ENCODE measurements around the gene LZTR1.
A peak's percentile ranks its signal among the peaks of the same experiment; 100 is the strongest.
"Not testable (repeated sequence)": the region's sequence is repeated elsewhere in the genome, so short reads cannot be mapped to it uniquely, and the experiment has no call there.

The LZTR1 gene

DNA sequence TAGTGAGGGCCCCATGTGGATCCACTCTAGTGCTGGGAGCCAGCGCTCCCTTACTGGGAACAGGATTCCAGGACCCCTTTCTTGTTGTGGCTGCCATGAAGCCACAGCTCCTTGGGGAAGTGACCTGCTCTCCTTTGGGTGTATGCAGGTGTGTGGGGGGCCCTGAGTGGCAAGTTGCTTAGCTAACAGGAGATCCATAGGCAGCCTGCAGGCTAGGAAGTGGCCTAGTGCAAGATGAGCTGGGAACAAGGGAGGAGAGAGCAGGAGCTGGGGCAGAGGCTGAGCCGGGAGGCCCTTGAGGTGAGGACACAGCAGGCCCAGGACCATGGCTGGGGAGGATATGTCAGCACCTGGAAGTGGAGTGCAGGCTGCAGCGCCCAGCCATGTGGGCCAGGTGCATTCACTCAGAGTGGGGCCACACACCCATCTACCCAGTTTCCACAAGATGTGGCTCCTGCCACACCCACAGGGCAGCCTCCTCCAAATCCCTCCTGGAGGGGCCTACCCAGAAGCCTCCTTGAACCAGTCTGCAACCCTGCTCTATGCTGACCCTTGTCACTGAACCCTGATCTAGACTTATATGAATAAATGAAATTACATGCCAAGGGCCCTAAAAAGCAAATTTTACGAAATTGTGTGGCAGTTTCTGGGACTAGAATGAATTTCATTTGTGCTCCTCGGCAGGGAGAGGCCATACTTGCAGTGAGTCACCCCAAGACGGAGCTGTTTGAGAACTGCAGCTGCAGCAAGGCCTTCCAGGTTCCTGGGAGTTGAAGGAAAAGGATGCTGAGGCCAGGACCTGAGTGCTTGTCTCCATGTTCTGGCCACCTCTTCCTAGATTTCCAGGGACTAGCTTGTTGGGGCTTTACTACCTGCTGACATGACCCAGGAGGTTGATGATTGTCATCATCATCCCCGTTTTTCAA is 16.6 kb downstream of the LZTR1 start:
- DNase-seq = no peak

DNA sequence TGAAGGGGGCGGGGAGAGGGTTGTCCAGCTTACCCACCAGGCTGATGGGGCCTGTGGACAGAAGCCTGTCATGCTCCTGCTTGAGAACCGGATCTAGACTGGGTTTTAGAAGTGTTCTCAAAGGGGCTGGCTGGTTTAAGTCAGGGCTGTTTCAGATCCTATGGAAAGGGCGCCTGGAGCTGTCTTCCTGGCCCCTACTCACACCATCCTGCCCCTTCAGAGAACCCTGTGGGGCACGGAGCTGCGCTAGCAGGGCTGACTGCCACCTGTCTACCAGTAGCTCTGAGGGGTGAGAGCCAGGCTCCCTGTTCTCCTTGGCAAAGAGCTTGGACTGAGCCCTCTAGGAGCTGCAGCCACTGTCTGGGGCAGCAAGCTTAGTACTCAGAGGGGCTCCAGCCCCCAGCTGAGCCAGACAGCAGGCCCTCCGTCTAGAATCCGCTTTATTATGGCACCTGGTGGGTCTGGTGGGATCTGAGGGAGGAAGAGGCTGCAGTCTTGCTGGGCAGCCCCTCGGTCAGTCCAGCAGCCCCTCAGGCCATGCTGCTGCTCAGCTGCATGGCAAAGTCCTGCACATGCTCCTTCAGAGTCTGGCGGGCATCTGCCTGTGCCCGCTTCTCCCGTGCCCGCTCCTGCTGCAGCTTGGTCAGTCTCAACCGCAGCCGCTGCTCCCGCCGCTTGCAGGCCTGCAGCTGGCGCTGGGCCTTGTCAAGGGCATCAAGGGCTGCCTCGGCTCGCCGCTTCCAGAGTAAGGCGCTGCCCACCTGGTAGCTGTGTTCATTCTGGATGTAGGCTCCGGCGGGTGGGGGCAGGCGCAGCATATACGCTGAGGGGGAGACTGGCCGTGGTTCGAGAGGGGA is 17.5 kb downstream of the LZTR1 start:
- no peak for DNase-seq

DNA sequence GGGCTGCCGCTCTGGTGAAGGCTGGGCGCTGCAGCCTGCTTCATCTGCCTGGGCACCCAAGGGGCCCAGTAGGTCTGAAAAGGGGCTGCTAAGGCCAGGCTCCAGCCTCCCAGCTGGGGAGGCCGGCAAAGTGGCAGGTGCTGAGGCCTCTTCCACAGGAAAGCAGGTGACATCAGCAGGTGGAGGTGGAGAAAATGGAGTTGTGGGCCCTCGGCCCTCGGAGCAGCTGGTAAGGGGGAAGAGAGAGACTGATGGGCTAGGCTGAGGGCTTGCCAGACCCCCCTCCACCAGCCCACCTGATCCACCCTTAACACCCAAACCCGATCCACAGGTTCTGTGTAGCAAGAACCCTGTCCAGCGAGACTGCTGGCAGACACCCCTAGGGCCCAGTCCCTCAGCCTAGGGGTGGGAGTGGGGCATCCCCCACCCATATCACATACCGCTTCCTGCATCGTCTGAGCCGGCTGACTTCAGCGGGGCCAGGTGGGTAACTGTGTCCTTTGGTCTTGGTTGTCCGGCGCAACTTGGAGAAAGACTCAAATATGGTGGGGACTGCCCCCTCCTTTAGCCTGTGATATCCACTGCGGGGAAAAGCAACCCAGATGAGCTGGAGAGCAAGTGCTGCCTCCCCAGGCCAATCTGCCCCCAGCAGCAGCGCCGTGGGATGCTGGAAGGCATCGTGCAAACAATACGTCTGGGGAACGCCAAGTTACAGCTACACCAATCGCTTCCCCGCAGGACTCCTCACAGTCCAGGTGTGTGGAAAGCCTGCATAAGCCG is 18.3 kb downstream of the LZTR1 start:
- no peak for DNase-seq

DNA sequence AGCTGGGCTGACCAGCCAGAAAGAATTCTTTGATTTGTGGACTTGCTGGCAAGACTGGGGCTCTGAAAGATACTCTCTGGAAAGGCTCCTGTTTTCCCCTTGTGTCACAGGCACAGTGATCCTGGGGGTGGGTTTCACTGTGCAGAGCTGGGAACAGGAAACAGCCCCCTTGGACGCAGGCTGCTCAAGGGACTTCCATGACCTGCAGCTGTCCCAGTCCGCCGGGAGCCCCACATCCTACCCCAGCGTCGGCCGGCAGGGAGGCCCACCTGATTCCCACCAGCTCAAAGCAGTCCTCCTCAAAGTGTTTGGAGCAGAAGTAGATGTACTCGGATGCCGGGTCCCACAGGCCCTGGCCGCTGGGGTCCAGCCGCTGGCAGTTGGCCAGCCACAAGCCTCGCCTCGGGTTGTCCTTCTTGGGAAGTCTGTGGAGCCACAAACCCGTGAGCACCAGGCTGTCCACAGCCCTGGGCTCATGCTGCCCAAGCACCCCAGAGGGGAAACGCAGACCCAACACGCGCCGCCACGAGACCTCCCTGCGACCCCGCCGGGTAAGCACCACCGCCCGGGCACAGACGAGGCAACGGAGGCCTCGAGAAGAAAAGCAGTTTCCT is 19.0 kb downstream of the LZTR1 start:
- no peak for DNase-seq

DNA sequence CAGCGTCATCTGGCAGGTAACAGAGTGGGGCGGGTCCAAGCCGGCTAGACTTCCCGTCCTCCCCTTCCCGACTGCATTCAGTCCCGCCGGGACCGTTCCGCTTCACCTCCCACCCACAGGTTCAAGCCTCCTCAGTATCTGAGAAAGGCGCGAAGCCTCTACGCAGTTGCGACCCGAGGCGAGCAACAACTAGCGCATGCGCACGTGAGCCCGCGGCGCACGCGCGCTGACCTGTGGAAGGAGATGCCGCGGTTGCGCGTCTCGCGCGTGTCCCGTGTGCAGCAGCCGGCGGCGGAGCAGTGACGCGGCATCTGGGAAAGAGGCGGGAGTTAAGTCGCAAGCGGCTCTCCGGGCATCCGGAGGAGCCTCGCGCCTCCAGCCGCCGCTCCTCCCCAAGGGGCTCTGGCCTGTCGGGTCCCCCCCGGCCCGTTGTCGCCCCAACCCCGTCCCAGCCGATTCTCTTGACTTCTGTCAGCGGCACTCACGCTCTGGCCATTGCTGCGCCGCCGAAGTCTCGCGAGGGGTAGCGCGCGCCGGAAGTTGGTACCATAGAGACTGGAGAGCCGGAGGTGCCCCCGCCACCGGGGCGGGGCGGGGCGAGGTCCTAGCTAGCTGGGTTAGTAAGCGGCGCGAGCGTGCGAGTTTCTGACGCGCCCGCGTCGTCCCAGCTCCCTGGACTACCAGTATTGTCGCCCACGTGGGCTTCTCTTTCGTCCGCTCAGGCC is 19.7 kb downstream of the LZTR1 start, which contains the start of gene THAP7:
TSS of gene THAP7 (minus strand) at position 518 of the 725 bp plus-strand sequence. CDS start at position 311, 207 bp downstream.
- peak; percentile 91 for DNase-seq

DNA sequence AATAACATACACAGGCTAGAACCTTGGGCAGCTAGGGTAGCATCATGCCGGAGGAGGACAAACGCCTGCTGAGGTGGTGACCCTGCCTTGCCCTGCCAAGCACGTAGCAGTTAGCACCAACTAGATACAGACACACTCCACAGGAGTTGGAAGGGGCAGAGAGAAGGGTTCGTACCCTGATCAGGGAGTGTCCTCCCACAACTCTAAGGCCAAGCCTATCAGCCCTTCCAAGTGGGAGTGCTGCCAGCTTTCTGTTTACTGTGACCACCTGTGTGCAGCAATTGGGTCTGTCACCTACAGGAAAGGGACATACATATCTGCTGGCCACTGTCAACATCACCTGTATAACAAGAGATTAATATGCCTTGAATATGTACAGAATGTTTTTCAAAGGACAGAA is 21.7 kb downstream of the LZTR1 start:
- no peak for DNase-seq

DNA sequence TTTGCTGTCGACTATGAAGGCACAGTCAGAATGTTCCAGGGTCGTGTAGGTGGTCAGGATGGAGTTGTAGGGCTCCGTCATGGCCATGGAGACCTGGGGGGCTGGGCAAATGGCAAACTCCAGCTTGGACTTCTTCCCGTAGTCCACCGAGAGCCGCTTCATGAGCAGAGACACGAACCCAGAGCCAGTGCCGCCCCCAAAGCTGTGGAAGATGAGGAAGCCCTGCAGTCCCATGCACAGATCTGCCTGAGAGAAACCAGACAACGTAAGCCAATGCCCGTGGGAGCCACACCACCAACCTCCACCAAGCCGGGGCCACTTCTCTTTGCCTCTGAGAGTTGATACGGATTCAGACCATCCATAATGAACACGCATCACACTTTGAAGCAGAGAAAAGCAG is 27.1 kb downstream of the LZTR1 start:
- not testable (repeated sequence) for DNase-seq

DNA sequence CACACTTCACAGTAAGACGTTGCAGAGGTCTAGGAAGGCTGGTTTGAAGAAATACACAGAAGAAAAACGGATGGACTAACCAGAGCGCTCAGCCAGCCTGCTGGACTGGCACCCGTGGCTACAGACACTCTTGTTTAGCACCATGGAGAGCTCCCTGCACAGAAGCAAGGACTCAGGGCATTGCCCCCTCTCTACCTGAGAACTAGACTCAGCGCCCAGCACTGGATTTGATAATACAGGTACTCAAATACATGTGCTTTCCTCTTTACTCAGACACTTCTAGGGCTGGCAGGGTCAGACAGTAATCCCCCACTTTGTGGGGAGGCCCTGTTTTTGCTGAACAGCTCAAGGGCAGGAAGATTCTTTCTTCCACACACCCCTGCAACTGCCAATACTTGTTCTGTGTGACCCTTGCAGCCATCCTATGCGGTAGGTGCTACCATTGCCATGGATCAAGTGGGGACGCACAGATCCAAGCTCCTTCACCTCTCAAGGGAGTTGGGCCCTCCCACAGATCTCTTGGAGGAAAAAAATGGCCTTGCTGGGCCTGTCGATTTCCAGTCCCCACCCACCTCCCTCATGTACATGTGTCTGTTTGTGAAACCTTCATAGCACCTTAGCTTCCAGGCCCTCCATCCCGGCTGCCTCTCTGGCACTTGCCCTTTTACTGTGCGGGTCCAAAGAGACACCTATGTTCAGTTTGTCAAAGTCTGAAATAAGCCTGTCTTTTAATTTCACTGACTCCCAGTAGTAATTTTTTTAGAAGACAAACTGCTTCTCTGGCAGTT is 27.7 kb downstream of the LZTR1 start:
- DNase-seq = no peak

DNA sequence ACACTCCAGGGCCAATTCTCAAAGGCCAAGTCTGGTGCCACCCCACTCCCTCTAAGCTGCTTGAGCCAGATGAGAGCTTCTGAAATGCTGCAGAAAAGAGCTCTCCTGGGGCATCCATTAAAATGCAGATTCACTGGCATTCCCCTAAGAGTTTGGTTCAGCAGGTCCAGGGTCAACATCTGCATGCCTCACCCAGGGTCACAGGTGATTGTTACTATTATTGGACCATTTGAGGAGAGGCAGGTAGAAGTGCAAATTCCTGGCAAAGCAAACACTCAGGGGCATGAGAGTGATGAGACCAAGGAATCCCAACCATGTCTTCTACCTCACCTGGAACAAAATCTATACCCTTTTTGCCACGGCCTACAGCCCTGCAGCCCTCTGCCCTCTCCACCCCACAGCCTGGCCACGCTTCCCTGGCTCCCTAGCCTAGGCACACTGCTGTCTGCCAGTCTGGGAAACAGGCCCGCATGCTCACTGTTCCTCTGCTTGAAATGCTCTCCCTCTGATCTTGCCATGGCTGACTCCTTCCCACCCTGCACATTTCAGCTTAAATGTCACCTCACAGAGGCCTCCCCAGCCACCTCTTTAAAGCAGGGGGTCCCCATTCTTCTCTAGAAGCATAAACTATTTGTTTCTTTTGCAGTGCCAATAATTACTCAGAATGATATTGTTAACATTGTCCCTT is 28.5 kb downstream of the LZTR1 start:
- no peak for DNase-seq

DNA sequence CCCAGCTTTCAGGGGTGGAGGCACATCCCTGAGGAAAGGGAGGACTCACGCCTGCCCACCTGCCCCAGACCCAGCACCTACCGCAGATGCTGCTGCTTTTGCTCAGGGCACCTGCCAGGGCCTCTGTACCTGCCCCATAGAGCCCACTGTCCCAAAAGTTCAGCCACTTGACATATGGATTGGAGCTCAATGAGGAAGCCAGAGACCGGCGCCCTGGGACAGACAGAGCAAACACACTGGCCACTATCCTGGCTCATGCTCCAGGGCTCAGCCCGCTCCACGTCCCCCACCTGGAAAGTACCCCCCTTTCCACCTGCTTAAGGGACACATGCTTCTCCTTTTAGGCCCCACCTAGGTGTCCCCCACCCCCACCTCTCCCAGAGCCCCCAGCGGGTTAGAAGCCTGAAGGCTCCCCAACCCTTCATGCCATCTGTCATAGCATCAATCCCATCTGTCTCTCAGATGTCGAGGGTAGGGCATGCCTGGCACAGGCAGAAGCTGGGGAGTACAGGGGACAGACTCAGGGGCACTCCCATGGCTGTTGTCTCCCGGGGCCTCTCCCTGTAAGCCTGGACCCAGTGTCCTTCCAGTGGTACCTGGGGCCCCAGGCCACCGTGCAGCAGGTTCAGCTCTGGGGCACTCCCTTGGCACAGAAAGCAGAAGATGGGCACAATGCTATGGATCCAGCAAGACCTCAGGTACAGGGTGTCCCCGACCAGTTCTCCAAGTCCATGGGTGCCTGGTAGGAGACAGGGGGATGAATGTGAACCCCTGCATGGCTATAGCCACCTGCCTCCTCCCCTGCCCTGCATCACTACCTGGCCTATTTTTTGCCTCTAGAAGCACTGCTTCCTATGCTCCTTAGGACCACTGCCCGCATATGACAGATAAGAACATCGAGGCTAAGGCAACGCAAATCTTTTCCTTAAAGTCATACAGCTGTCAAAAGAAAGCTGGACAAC is 30.6 kb downstream of the LZTR1 start:
- DNase-seq = no peak

DNA sequence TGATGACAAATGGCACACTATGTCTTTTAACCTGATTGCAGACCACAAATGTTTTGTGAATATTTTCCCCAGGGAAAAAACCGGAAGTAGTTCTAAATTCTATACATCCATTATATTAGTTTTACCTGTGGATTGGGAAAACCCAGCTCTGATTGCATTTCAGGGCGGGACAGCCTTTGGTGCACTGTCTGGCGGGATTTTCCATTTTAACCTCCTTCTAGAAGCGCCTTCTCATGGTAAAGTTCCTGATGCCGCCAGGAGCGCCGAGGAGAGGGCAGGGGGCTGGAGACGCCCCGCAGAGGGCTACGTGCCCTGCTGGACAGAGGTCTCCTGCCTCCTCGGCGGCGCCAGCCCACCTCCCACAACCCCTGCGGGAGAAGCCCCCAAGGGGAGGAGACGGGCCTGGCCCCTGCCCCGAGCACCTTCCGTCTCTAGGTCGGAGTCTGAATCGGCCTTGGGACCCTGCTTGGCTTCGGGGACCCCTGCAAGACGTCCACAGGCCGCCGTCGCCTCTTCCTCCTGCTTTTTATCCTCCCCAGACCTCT is 31.6 kb downstream of the LZTR1 start:
- no peak for DNase-seq

DNA sequence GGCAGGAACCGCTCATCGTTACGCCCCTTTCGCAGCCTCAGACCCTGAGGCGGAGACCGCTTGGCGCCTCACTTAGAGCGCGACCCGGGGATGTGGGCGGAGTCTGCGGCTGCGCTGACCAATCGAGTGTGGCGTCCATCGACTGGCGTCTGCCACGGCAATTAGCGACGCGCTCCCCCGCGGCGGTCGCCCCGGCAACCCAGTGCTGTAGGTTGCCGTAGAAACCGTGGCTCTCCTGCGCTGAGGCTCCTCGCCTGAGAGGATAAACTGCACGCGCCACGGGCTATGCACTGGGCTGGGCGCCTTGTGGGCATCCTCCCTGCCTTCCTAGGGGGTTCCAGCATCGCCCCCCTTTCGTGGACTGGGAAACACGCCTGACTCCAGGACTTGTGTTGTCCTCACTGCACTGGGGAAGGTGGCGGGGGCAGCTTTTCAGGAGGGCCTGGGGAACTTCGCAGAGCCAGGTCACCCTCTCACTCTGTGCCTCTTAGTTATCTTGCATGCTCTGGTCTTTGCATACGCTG is 32.2 kb downstream of the LZTR1 start:
- DNase-seq = no peak

DNA sequence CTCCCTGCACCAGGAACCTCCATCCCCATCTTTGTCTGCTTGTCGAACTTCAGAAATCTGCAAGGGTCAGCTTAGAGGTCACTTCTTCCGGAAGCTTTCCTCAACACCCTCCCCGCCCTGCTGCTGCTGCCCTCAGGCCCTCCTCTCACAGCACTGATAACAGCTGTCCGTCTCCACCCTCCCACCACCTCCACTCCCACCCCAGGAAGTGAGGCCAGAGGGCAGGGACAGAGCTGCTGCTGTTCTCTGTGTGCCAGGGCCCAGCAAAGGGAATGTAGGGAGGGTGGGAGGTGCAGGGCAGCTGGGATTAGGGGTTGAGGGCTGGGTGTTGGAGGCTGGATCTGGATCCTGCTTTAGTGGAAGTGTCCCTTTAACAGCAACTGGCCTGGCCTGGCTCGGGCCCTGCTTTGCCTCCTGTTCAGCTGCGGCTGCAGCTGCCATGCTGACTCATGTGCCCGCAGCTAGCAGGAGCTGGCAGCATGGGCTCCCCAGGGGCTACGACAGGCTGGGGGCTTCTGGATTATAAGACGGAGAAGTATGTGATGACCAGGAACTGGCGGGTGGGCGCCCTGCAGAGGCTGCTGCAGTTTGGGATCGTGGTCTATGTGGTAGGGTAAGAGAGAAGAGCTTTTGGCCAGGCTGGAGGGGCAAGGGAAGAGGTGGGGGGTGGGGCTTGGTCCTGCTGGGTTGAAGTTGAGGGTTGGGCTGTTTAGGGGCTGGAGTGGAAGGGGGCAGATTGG is 32.8 kb downstream of the LZTR1 start, which contains the start of gene P2RX6:
TSS of gene P2RX6 (plus strand) at position 440 of the 740 bp plus-strand sequence. CDS start at position 450, 10 bp downstream.
- DNase-seq = no peak

DNA sequence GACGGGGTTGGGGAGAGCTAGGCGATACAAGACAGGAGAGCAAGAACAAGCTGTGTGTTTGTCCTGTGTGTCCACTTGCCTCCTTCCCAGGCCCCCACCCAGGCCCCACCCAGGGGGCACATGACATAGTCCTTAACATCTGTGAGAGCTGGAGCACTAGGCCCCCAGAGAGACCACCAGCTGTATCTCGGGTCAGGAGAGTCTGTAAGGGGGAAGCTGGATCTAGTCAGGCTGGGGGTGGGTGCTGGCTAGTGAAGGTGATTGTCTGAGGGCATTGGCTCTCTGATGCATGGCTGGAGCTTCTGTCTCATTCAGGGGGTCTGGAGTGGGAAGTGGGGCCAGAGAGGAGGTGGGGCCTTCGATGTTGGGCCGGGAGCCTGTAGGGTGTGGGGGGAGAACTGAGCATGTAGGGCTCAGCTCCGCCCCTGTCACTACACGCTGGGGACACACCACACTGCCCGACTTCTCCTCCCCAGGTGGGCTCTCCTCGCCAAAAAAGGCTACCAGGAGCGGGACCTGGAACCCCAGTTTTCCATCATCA is 33.4 kb downstream of the LZTR1 start:
- no peak for DNase-seq

DNA sequence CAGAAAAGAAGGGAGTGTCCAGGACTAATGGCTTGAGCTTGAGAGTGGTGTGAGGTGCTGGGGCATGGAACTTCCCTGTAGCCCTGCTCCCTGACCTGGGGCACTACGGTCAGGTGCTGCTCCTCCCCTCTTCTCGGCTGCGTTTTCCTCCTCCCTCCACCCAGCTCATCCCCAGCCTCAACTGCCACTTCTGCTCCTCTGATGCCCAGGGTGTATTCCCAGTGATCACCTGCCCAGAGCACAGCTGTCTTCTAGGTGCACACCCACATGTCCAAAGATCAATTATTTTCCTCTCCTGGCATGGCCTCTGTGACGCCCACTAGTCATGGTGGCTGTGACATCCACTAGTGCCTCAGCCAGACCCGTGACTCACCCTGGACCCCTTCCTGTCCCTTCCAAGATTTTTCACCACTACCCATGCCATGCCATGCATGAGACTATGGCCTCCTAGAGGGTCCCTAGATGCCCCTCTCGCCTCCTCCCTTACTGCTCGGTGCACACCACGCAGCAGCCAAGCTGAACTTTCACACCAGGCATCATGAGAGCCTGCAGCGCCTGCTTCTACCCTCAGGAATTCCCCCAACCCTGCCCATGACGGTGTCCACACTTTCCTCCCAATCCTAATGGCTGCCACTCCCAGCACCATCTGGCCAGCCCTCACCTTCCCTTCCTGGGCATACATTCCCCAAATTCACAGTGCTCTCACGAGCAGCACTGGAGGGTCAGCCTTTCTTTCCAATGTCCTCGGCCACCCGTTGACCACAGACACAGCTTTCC is 34.7 kb downstream of the LZTR1 start:
- DNase-seq = no peak

DNA sequence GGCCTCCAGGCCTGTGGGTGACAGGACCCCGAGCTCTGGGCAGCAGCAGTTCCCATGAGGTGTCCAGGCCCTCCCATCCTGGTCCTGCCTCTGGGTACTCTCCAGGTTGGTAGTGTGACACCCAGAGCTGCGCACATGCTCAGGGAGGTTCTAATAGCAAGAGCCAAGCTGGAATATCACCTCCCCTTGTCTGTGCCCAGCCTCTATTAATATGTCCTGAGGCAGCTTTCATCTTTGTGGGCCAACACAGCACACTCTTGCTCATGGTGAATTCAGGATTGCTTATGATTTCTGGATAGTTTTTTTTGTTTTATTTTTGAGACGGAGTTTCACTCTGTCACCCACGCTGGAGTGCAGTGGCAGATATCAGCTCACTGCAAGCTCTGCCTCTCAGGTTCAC is 36.2 kb downstream of the LZTR1 start:
- no peak for DNase-seq
